SK-N-SH treated with all-trans-retinoic acid at 6 μM for 48 hours (cell line): ENCODE data around the gene SLC26A9.

Experiments
- ARNTL ChIP-seq: fragments of 450-650 bp; formaldehyde crosslinking; IDR thresholded peaks from 2 replicates; pipeline ENCODE4 v1.5.0; 2020; ENCODE audit warnings: low read depth, mild to moderate bottlenecking, moderate library complexity, borderline replicate concordance
- GLIS3 ChIP-seq: fragments of 250-450 bp; sonication (Bioruptor Pico); IDR thresholded peaks from 2 replicates; pipeline ENCODE4 v1.5.0; 2020; ENCODE audit warnings: mild to moderate bottlenecking, moderate library complexity
- POU6F1 ChIP-seq: fragments of 250-450 bp; sonication (Bioruptor Pico); IDR thresholded peaks from 2 replicates; pipeline ENCODE4 v1.8.0; 2021; ENCODE audit warnings: low read depth, mild to moderate bottlenecking, moderate library complexity, borderline replicate concordance
- PPARA ChIP-seq: fragments of 250-450 bp; sonication (Bioruptor Pico); IDR thresholded peaks from 2 replicates; pipeline ENCODE4 v1.5.0; 2020; ENCODE audit warnings: mild to moderate bottlenecking, borderline replicate concordance
- RARB ChIP-seq: fragments of 250-450 bp; sonication (Bioruptor Pico); IDR thresholded peaks from 2 replicates; pipeline ENCODE4 v1.8.0; 2021; ENCODE audit warnings: mild to moderate bottlenecking, moderate library complexity
- SNAI2 ChIP-seq: fragments of 250-450 bp; sonication (Bioruptor Pico); IDR thresholded peaks from 2 replicates; pipeline ENCODE4 v1.5.0; 2020; ENCODE audit warnings: mild to moderate bottlenecking, moderate library complexity
- TCF4 ChIP-seq: fragments of 250-450 bp; sonication (Bioruptor Pico); IDR thresholded peaks from 2 replicates; pipeline ENCODE4 v1.8.0; 2021; ENCODE audit warnings: mild to moderate bottlenecking, moderate library complexity, borderline replicate concordance
- TOX ChIP-seq: fragments of 250-450 bp; sonication (Bioruptor Pico); IDR thresholded peaks from 2 replicates; pipeline ENCODE4 v1.8.0; 2021; ENCODE audit warnings: mild to moderate bottlenecking, moderate library complexity, borderline replicate concordance
- TSHZ2 ChIP-seq: fragments of 250-450 bp; sonication (Bioruptor Pico); IDR thresholded peaks from 2 replicates; pipeline ENCODE4 v1.5.0; 2020; ENCODE audit warnings: mild to moderate bottlenecking, moderate library complexity
- ZC3H10 ChIP-seq: fragments of 250-450 bp; sonication (Bioruptor Pico); IDR thresholded peaks from 2 replicates; pipeline ENCODE4 v1.5.1; 2021; ENCODE audit warnings: mild to moderate bottlenecking, moderate library complexity
- ZFP3 ChIP-seq: fragments of 250-450 bp; sonication (Bioruptor Pico); IDR thresholded peaks from 2 replicates; pipeline ENCODE4 v1.5.0; 2020; ENCODE audit warnings: mild to moderate bottlenecking, moderate library complexity
- ZNF565 ChIP-seq: fragments of 450-650 bp; formaldehyde crosslinking; conservative IDR thresholded peaks from 2 replicates; pipeline ENCODE4 v1.5.0; 2020; ENCODE audit warnings: low read depth, mild to moderate bottlenecking, moderate library complexity
- ZNF70 ChIP-seq: fragments of 450-650 bp; formaldehyde crosslinking; IDR thresholded peaks from 2 replicates; pipeline ENCODE4 v1.5.0; 2020; ENCODE audit warnings: mild to moderate bottlenecking, moderate library complexity
- ZNF8 ChIP-seq: fragments of 450-650 bp; formaldehyde crosslinking; IDR thresholded peaks from 2 replicates; pipeline ENCODE4 v1.5.0; 2020; ENCODE audit warnings: mild to moderate bottlenecking, moderate library complexity

GRCh38 chr1:205928317-205928716, 14.9 kb downstream of the SLC26A9 start:
- TF ChIP-seq TOX (CRISPR knock-in tag) = no peak
- TF ChIP-seq ARNTL = no peak
- TF ChIP-seq ZNF565 (CRISPR knock-in tag) = no peak
- TF ChIP-seq ZNF8 (CRISPR knock-in tag) = no peak
- no peak for TF ChIP-seq RARB
- no peak for TF ChIP-seq TCF4 (CRISPR knock-in tag)
- no peak for TF ChIP-seq PPARA
- no peak for TF ChIP-seq ZNF70 (CRISPR knock-in tag)
- TF ChIP-seq ZC3H10 (CRISPR knock-in tag) = no peak
- TF ChIP-seq SNAI2 = no peak
- no peak for TF ChIP-seq POU6F1 (CRISPR knock-in tag)
- no peak for TF ChIP-seq GLIS3 (CRISPR knock-in tag)
- TF ChIP-seq ZFP3 = no peak
- TF ChIP-seq TSHZ2 = no peak
